ENCODE results near the gene GNAQ. TPM values are rescaled to one million over a fixed set of nuclear protein-coding genes. Genes with fewer than 3 reads are reported as not detected.
"Not testable (repeated sequence)": the region's sequence is repeated elsewhere in the genome, so short reads cannot be mapped to it uniquely, and the experiment has no call there.

GNAQ gene
- total RNA-seq, 1 donor from 2014 or later, result 20.6 TPM

GRCh38 chr9:77764894-77765780 lies 266.5 kb downstream of the GNAQ start:
- H3K4me3 ChIP-seq (ENCODE audit: low read depth, low read length), result no peak overlapping the region
- DNase-seq (ENCODE audit: low read depth), result peak; percentile 25
- TF ChIP-seq CTCF (conservative IDR thresholded peaks at IDR 0.05; ENCODE audit: low read depth, low read length), result peak; percentile 72

GRCh38 chr9:77763566-77763965 lies 268.0 kb downstream of the GNAQ start:
- TF ChIP-seq CTCF (conservative IDR thresholded peaks at IDR 0.05; ENCODE audit: low read depth, low read length), result no peak
- H3K4me3 ChIP-seq (ENCODE audit: low read depth, low read length), result no peak overlapping the region
- no peak for DNase-seq (ENCODE audit: low read depth)

- H3K4me3 ChIP-seq (ENCODE audit: low read depth, low read length); DNase-seq (ENCODE audit: low read depth): not testable (repeated sequence)
Measured at GRCh38 chr9:77760919-77761318, 270.7 kb downstream of the GNAQ start.

- no peak for DNase-seq (ENCODE audit: low read depth)
- TF ChIP-seq CTCF (conservative IDR thresholded peaks at IDR 0.05; ENCODE audit: low read depth, low read length), result no peak
- no peak overlapping the region for H3K4me3 ChIP-seq (ENCODE audit: low read depth, low read length)
Measured at GRCh38 chr9:77759391-77759790, 272.2 kb downstream of the GNAQ start.

- H3K4me3 ChIP-seq (ENCODE audit: low read depth, low read length), result no peak overlapping the region
- no peak for DNase-seq (ENCODE audit: low read depth)
Measured at GRCh38 chr9:77756449-77756848, 275.2 kb downstream of the GNAQ start.

GRCh38 chr9:77753180-77753579 lies 278.4 kb downstream of the GNAQ start:
- no peak for TF ChIP-seq CTCF (conservative IDR thresholded peaks at IDR 0.05; ENCODE audit: low read depth, low read length)
- no peak for DNase-seq (ENCODE audit: low read depth)
- H3K4me3 ChIP-seq (ENCODE audit: low read depth, low read length), result no peak overlapping the region

More at GRCh38 chr9:77756449-77756848, 275.2 kb downstream of the GNAQ start:
- TF ChIP-seq CTCF (conservative IDR thresholded peaks at IDR 0.05; ENCODE audit: low read depth, low read length), result no peak

- no peak for TF ChIP-seq CTCF (conservative IDR thresholded peaks at IDR 0.05; ENCODE audit: low read depth, low read length)
- H3K4me3 ChIP-seq (ENCODE audit: low read depth, low read length), result no peak overlapping the region
- no peak for DNase-seq (ENCODE audit: low read depth)
Measured at GRCh38 chr9:77752554-77752953, 279.1 kb downstream of the GNAQ start.

Data from epithelial cell of proximal tubule (primary cell).